SK-N-SH (cell line): ENCODE measurements around the gene PROM1.

ENCODE experiments used
- CTCF ChIP-seq: fragments of 200-600 bp; sonication (generic); IDR thresholded peaks from 2 replicates; pipeline ENCODE4 v1.6.1; 2017; ENCODE audit warnings: antibody characterized with exemption, mild to moderate bottlenecking, moderate library complexity
- MXI1 ChIP-seq: IDR thresholded peaks from 2 replicates; pipeline ENCODE4 v1.6.1; 2012; ENCODE audit warnings: mild to moderate bottlenecking, low read depth, low read length, improper control_type of control experiment
- TCF12 ChIP-seq: IDR thresholded peaks from 2 replicates; pipeline ENCODE4 v1.4.0; 2012
- YY1 ChIP-seq: IDR thresholded peaks from 2 replicates; pipeline ENCODE4 v1.4.0; 2012; ENCODE audit warnings: low read depth, mild to moderate bottlenecking

- TF ChIP-seq YY1 (no peak), TCF12 (no peak), MXI1 (no peak), CTCF (no peak)
Observed at GRCh38 chr4:15990570-15991285, 93.1 kb downstream of the PROM1 start.
